Spinal cord (tissue), 10 donors: ENCODE measurements around the gene FRMPD2. TPM values are rescaled to one million over a fixed set of nuclear protein-coding genes. Genes with fewer than 3 reads are reported as not detected.

ENCODE experiments used
- DNase-seq, 6 donors: peaks; one replicate each; pipeline versions ENCODE4 v3.0.0 to v3.0.0-alpha.2; 2013 to 2015; ENCODE audit warnings: low spot score in 6 of 6, low read depth in 4 of 6
- H3K27ac ChIP-seq: one replicate; pipeline ENCODE4 v1.5.1; 2013; ENCODE audit warnings: low read depth, low read length, control low read depth
- H3K27me3 ChIP-seq: one replicate; pipeline ENCODE4 v1.6.1; 2013; ENCODE audit warnings: low read length; ENCODE audit not compliant: control insufficient read depth, insufficient read depth
- H3K36me3 ChIP-seq: one replicate; pipeline ENCODE4 v1.6.1; 2013; ENCODE audit warnings: low read length; ENCODE audit not compliant: control insufficient read depth, insufficient read depth
- H3K4me1 ChIP-seq: one replicate; pipeline ENCODE4 v1.6.1; 2013; ENCODE audit warnings: low read length; ENCODE audit not compliant: control insufficient read depth, insufficient read depth
- H3K4me3 ChIP-seq: one replicate; pipeline ENCODE4 v1.5.1; 2013; ENCODE audit warnings: low read depth, low read length, control low read depth
- H3K9me3 ChIP-seq: one replicate; pipeline ENCODE4 v1.6.1; 2013; ENCODE audit warnings: low read length; ENCODE audit not compliant: control insufficient read depth, insufficient read depth
- WGBS: methylation state at CpG from one replicate; pipeline ENCODE4 v1.1.5; 2013; ENCODE audit warnings: missing lambda C conversion rate; ENCODE audit not compliant: insufficient coverage; 5-methylcytosine and 5-hydroxymethylcytosine counted together
- polyA plus RNA-seq, 2 donors: library from polyadenylated mRNA; unstranded; fragments of 120-200 nt; gene quantifications; one replicate each; pipeline ENCODE4 v1.2.1, GENCODE V29; 2013; ENCODE audit not compliant: insufficient read length in 2 of 2
- total RNA-seq, 2 donors: library from RNA; depleted of rRNA in 1 of 2; stranded (reverse); fragments of 120-200 nt in 1 of 2; fragments of >200 nt in 1 of 2; gene quantifications; one replicate each; pipeline versions ENCODE4 v1.2.3 to v1.2.4, GENCODE V29; 2013 to 2014
- donor health status: healthy.

Gene FRMPD2
- total and polyA plus RNA-seq, 4 donors, result 5.5 to 14.9 (median 14.1) TPM

DNA sequence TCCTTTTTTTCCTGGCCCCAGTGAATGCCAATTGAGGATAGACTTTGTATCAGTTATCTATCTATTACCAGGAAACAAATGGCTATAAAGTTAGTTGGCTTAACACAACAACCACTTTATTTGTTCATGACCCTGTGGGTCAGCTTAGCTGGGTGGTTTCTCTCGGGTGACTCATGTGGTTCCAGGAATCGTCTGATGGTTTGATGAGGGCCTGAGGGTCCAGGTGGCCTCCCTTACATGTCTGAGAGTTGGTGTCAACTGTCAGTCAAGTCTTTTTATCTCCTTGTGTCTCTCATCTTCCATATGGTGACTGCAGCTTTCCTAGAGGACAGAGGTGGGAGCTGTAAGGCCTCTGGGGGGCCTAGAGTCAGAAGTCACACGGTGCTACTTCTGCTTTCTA, 16.7 kb upstream of the FRMPD2 start:
- DNase-seq, result no peak
- WGBS, result 100% methylated on average over 1 of the region's 3 CpGs
- Histone ChIP-seq H3K9me3 (no peaks in the 10 kb centered on the region), H3K4me1 (peaks cover 19% of the 10 kb centered on the region), H3K36me3 (no peaks in the 10 kb centered on the region), H3K27me3 (no peaks in the 10 kb centered on the region), H3K27ac (no peak overlapping the region), H3K4me3 (no peak overlapping the region)

GRCh38 chr10:48290286-48290685, 15.8 kb upstream of the FRMPD2 start:
- no peaks in the 10 kb centered on the region for H3K27me3 ChIP-seq
- H3K9me3 ChIP-seq, result no peaks in the 10 kb centered on the region
- H3K27ac ChIP-seq, result no peak overlapping the region
- no peak for DNase-seq
- no peak overlapping the region for H3K4me3 ChIP-seq
- WGBS, result over 99% methylated on average over 9 of the region's 9 CpGs
- H3K4me1 ChIP-seq, result peaks cover 19% of the 10 kb centered on the region
- no peaks in the 10 kb centered on the region for H3K36me3 ChIP-seq

DNA sequence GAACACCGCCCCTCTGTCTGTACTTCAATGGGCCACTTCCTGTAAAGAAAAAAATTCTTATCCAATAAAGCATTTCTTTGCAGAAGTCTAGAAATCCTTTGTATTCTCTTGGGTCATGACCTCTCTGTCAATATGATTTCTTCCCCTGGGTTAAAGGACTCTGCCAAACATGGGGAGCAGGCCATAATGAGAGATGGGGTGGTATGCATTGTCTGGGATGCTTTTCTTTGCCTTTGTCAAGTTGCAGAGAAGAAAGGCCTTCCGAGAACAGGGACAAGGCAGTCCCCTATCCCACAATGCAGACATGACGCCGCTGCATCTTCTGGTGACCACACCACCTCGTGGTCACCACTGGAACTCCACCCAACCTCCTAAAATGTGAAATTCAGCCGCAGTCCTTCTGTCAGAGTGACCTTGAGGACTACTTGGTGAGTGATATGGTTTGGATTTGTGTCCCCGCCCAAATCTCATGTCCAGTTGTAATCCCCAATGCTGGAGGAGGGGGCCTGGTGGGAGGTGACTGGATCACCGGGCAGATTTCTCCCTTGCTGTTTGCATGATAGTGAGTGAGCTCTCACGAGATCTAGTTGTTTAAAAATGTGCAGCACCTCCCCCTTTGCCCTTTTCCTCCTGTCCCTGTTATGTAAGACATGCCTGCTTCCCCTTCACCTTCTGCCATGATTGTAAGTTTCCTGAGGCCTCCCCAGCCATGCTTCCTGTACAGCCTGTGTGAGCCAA, 15.2 kb upstream of the FRMPD2 start:
- peaks cover 19% of the 10 kb centered on the region for H3K4me1 ChIP-seq
- WGBS, result 30% methylated on average over 4 of the region's 9 CpGs

GRCh38 chr10:48288661-48289060, 14.2 kb upstream of the FRMPD2 start:
- no peaks in the 10 kb centered on the region for H3K27me3 ChIP-seq
- DNase-seq, result no peak
- H3K4me3 ChIP-seq, result no peak overlapping the region
- WGBS, result 74% methylated on average over 7 of the region's 7 CpGs
- H3K36me3 ChIP-seq, result no peaks in the 10 kb centered on the region
- no peaks in the 10 kb centered on the region for H3K9me3 ChIP-seq
- no peak overlapping the region for H3K27ac ChIP-seq
- peaks cover 19% of the 10 kb centered on the region for H3K4me1 ChIP-seq

More for the DNA sequence above, 15.2 kb upstream of the FRMPD2 start:
- no peaks in the 10 kb centered on the region for H3K27me3 ChIP-seq
- peak in 3 of 6 donors; percentile 57 to 90 (median 83) for DNase-seq
- no peak overlapping the region for H3K4me3 ChIP-seq
- H3K9me3 ChIP-seq, result no peaks in the 10 kb centered on the region
- H3K36me3 ChIP-seq, result no peaks in the 10 kb centered on the region
- H3K27ac ChIP-seq, result no peak overlapping the region

DNA sequence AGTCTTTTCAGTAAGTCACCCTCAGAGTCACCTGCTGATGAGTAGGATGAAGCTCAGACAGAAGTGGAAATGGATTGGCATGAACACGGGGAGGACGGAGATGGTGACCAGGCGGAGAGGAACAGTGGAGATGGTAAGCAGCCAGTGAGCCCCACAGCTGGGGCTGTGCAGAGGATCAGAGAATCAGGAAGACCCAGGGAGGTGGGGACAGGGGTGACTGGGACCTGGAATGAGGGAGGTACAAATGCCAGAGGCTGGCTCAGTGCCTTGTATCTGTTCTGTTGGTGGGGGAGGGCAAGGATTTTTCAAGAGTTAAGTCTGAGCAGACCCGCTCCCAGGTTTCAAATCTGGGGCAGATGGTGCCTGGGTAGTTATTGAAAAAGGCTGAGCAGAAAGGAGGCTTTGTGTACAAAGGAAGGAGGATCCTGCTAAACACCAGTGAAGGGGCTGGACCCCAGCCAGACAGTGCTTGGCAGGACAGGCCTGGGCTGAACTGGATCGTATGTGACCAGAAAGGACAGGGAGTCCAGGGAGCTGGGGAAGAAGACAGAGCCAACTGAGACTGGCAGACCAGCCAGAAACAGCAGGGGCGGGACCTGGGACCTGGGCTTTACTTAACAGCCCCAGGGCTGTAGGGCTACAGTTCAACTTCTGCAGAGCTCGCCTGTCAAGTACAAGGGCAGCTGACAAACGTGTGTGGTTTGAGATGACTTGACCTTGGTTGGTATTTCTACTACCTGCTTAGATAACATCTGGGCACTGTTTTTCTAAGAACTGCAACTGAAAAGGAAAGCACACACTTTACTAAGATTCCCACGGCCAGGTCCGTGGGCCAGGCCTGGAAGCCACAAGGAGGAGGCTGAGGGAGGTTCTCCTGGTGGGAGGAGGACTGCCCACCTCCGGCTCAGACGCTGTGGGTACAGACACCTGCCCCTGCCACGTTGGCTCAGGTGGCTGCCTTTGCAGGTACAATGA, 13.2 kb upstream of the FRMPD2 start:
- DNase-seq, result peak in 3 of 6 donors; percentile 74 to 93 (median 89)
- no peaks in the 10 kb centered on the region for H3K27me3 ChIP-seq
- H3K4me1 ChIP-seq, result peaks cover 19% of the 10 kb centered on the region
- peak overlapping the region; percentile 74 for H3K27ac ChIP-seq
- H3K36me3 ChIP-seq, result no peaks in the 10 kb centered on the region
- H3K9me3 ChIP-seq, result no peaks in the 10 kb centered on the region
- WGBS, result 47% methylated on average over 10 of the region's 13 CpGs
- no peak overlapping the region for H3K4me3 ChIP-seq

DNA sequence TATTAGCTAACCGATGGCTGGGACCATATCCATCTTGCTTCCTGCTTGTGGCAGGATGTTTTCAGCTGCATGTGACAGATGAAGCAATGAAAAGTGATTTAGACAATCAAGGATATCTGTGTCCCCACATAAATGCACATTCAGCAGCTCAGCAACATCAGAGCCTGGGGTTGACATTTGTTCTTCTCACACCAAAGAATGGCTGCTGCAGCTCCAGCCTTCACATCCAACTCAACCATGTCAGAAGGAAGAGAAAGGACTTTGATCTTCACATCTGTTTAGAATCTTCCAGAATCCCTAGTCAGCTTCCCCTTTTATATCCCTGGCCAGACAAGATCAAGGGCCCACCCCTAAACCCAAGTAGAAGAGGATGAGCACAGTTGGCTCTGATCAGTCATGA, 11.9 kb upstream of the FRMPD2 start:
- H3K27me3 ChIP-seq, result no peaks in the 10 kb centered on the region
- DNase-seq, result no peak
- H3K4me3 ChIP-seq, result no peak overlapping the region
- H3K36me3 ChIP-seq, result no peaks in the 10 kb centered on the region
- peaks cover 19% of the 10 kb centered on the region for H3K4me1 ChIP-seq
- no peak overlapping the region for H3K27ac ChIP-seq
- WGBS, result no CpG with 5 or more reads among the region's 1 CpG
- H3K9me3 ChIP-seq, result no peaks in the 10 kb centered on the region

- WGBS, result 74% methylated on average over 5 of the region's 5 CpGs
- Histone ChIP-seq H3K4me1 (peaks cover 19% of the 10 kb centered on the region), H3K27ac (no peak overlapping the region), H3K4me3 (no peak overlapping the region), H3K27me3 (no peaks in the 10 kb centered on the region), H3K9me3 (no peaks in the 10 kb centered on the region), H3K36me3 (no peaks in the 10 kb centered on the region)
- DNase-seq, result no peak
These were observed 11.2 kb upstream of the FRMPD2 start for GRCh38 chr10:48285710-48286109.

DNA sequence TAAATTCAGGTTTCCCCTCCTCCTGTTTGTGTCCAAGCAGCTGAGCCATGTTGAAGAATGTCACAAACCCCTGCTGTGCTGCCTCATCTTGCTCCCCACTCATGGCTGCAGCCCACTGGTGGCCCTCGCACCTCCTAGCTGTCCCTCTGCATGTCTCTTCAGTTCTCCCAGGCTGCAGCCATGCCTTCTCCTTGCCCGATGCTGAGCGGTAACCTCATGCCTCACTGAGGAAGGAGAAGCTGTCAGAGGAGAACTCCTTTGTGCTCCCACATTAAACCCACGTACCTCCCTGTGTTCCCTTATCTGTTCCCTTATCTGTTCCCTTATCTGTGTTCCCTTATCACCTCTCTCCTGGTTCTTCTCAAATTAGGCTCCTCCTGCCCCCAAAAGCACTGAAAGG, 10.3 kb upstream of the FRMPD2 start:
- WGBS, result 91% methylated on average over 4 of the region's 4 CpGs
- Histone ChIP-seq H3K9me3 (no peaks in the 10 kb centered on the region), H3K27ac (no peak overlapping the region), H3K4me1 (peaks cover 19% of the 10 kb centered on the region), H3K27me3 (no peaks in the 10 kb centered on the region), H3K36me3 (no peaks in the 10 kb centered on the region), H3K4me3 (no peak overlapping the region)
- no peak for DNase-seq

DNA sequence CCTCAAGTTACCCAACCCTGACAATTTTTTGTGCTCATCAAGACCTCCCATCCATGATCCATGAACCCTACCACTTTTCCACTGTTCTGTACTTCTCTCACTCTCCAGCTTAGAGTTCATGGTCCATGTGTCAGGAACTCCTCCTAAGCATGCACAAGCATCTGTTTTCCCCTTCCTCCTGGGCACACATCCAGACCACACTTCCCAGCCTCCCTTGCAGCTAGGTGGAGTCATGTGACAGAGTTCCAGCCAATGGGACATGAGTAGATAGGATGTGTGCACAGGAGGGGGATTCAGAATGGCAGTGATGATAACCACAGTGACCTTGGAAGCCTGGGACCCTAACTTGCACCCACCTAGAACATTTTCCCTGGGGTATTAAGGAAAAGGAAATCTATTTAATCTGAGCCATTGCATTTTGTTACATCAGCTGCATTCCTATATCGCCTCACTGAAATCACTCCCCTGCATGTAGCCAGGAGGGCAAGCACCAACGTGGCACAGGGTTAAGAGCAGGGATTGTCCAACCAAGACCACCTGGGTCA, 9.6 kb upstream of the FRMPD2 start:
- WGBS, result 83% methylated on average over 2 of the region's 2 CpGs
- Histone ChIP-seq H3K36me3 (no peaks in the 10 kb centered on the region), H3K4me1 (peaks cover 19% of the 10 kb centered on the region), H3K9me3 (no peaks in the 10 kb centered on the region), H3K27me3 (no peaks in the 10 kb centered on the region), H3K27ac (no peak overlapping the region), H3K4me3 (no peak overlapping the region)
- no peak for DNase-seq
